ENCODE data around the gene ADARB2.

Gene ADARB2

GRCh38 chr10:1280466-1281404 is 456.6 kb downstream of the ADARB2 start:
- no peak overlapping the region for H3K4me3 Mint-ChIP-seq
- DNase-seq = no peak
- no peak overlapping the region for H3K27ac Mint-ChIP-seq
- H3K9me3 Mint-ChIP-seq = no peaks in the 10 kb centered on the region
- H3K4me1 Mint-ChIP-seq = no peaks in the 10 kb centered on the region
- peaks cover 10% of the 10 kb centered on the region for H3K27me3 Mint-ChIP-seq
- ATAC-seq = peak; percentile 69

GRCh38 chr10:1278306-1278705 is 459.0 kb downstream of the ADARB2 start:
- Mint-ChIP-seq H3K27me3 (peaks cover 1% of the 10 kb centered on the region), H3K4me3 (no peak overlapping the region), H3K27ac (no peak overlapping the region), H3K9me3 (no peaks in the 10 kb centered on the region), H3K4me1 (no peaks in the 10 kb centered on the region)
- ATAC-seq (no peak), DNase-seq (no peak)

- Mint-ChIP-seq H3K27ac (no peak overlapping the region), H3K4me3 (no peak overlapping the region), H3K9me3 (no peaks in the 10 kb centered on the region), H3K27me3 (peaks cover 14% of the 10 kb centered on the region), H3K4me1 (no peaks in the 10 kb centered on the region)
- DNase-seq (no peak), ATAC-seq (peak; percentile 26)
Measured at GRCh38 chr10:1274701-1275544, 462.4 kb downstream of the ADARB2 start.

GRCh38 chr10:1274111-1274661 is 463.1 kb downstream of the ADARB2 start:
- ATAC-seq = no peak
- Mint-ChIP-seq H3K27me3 (peaks cover 21% of the 10 kb centered on the region), H3K27ac (no peak overlapping the region), H3K9me3 (no peaks in the 10 kb centered on the region), H3K4me1 (no peaks in the 10 kb centered on the region), H3K4me3 (no peak overlapping the region)
- DNase-seq = no peak

GRCh38 chr10:1273372-1274105 is 463.8 kb downstream of the ADARB2 start:
- H3K27me3 Mint-ChIP-seq = peaks cover 21% of the 10 kb centered on the region
- no peaks in the 10 kb centered on the region for H3K9me3 Mint-ChIP-seq
- no peak for DNase-seq
- no peak overlapping the region for H3K4me3 Mint-ChIP-seq
- ATAC-seq = no peak
- no peak overlapping the region for H3K27ac Mint-ChIP-seq
- no peaks in the 10 kb centered on the region for H3K4me1 Mint-ChIP-seq

- Mint-ChIP-seq H3K27ac (no peak overlapping the region), H3K27me3 (peaks cover 21% of the 10 kb centered on the region), H3K4me1 (no peaks in the 10 kb centered on the region), H3K4me3 (no peak overlapping the region), H3K9me3 (no peaks in the 10 kb centered on the region)
- ATAC-seq = no peak
- DNase-seq = no peak
Measured at GRCh38 chr10:1272777-1273161, 464.6 kb downstream of the ADARB2 start.

GRCh38 chr10:1272079-1272776 is 465.1 kb downstream of the ADARB2 start:
- DNase-seq = no peak
- no peaks in the 10 kb centered on the region for H3K4me1 Mint-ChIP-seq
- H3K27ac Mint-ChIP-seq = no peak overlapping the region
- H3K4me3 Mint-ChIP-seq = no peak overlapping the region
- ATAC-seq = no peak
- H3K9me3 Mint-ChIP-seq = no peaks in the 10 kb centered on the region
- peaks cover 26% of the 10 kb centered on the region for H3K27me3 Mint-ChIP-seq

GRCh38 chr10:1270906-1271305 is 466.4 kb downstream of the ADARB2 start:
- Mint-ChIP-seq H3K9me3 (no peaks in the 10 kb centered on the region), H3K27me3 (peaks cover 29% of the 10 kb centered on the region), H3K4me1 (no peaks in the 10 kb centered on the region), H3K4me3 (no peak overlapping the region), H3K27ac (no peak overlapping the region)
- ATAC-seq (no peak), DNase-seq (no peak)

GRCh38 chr10:1270490-1270889 is 466.8 kb downstream of the ADARB2 start:
- Mint-ChIP-seq H3K27me3 (peaks cover 29% of the 10 kb centered on the region), H3K4me1 (no peaks in the 10 kb centered on the region), H3K4me3 (no peak overlapping the region), H3K9me3 (no peaks in the 10 kb centered on the region), H3K27ac (no peak overlapping the region)
- no peak for DNase-seq
- no peak for ATAC-seq

- H3K27me3 Mint-ChIP-seq = peaks cover 35% of the 10 kb centered on the region
- H3K9me3 Mint-ChIP-seq = no peaks in the 10 kb centered on the region
- no peaks in the 10 kb centered on the region for H3K4me1 Mint-ChIP-seq
- no peak overlapping the region for H3K4me3 Mint-ChIP-seq
- DNase-seq (no peak), ATAC-seq (no peak)
- no peak overlapping the region for H3K27ac Mint-ChIP-seq
Measured at GRCh38 chr10:1268831-1269230, 468.5 kb downstream of the ADARB2 start.

GRCh38 chr10:1267568-1267967 is 469.8 kb downstream of the ADARB2 start:
- H3K27ac Mint-ChIP-seq = no peak overlapping the region
- no peaks in the 10 kb centered on the region for H3K9me3 Mint-ChIP-seq
- H3K4me3 Mint-ChIP-seq = no peak overlapping the region
- peaks cover 30% of the 10 kb centered on the region for H3K27me3 Mint-ChIP-seq
- DNase-seq (no peak), ATAC-seq (no peak)
- no peaks in the 10 kb centered on the region for H3K4me1 Mint-ChIP-seq

GRCh38 chr10:1267148-1267547 is 470.2 kb downstream of the ADARB2 start:
- no peak overlapping the region for H3K4me3 Mint-ChIP-seq
- no peak for ATAC-seq
- no peak for DNase-seq
- peaks cover 29% of the 10 kb centered on the region for H3K27me3 Mint-ChIP-seq
- no peaks in the 10 kb centered on the region for H3K9me3 Mint-ChIP-seq
- no peaks in the 10 kb centered on the region for H3K4me1 Mint-ChIP-seq
- H3K27ac Mint-ChIP-seq = no peak overlapping the region

- Mint-ChIP-seq H3K27ac (no peak overlapping the region), H3K27me3 (peaks cover 29% of the 10 kb centered on the region), H3K9me3 (no peaks in the 10 kb centered on the region), H3K4me1 (no peaks in the 10 kb centered on the region), H3K4me3 (no peak overlapping the region)
- ATAC-seq = no peak
- DNase-seq = no peak
Measured at GRCh38 chr10:1266033-1266802, 471.1 kb downstream of the ADARB2 start.

- Mint-ChIP-seq H3K27ac (no peak overlapping the region), H3K27me3 (peaks cover 27% of the 10 kb centered on the region), H3K9me3 (no peaks in the 10 kb centered on the region), H3K4me1 (no peaks in the 10 kb centered on the region), H3K4me3 (no peak overlapping the region)
- ATAC-seq (no peak), DNase-seq (no peak)
Measured at GRCh38 chr10:1264001-1264400, 473.3 kb downstream of the ADARB2 start.

Measured in stimulated activated naive CD8-positive, alpha-beta T cell treated with anti-CD3 and anti-CD28 coated beads, Interleukin-15, amount 100 ng/mL, for 72 hours (primary cell).